ENCODE data around the gene DPEP2NB.
"Not testable (repeated sequence)": the region's sequence is repeated elsewhere in the genome, so short reads cannot be mapped to it uniquely, and the experiment has no call there.

Gene DPEP2NB, protein sequence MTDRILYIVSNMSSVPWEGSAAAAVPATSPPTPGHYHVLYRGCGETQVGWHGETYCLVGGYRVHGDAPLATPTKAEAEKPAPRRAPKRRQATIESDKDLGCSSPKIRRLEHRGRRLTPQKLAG
- 0 reads per million in 4 experiments for total RNA-seq

GRCh38 chr16:68015681-68016080, at the start of gene DPEP2NB:
TSS of gene DPEP2NB (minus strand) at chr16:68015911. CDS start at chr16:68015770, 141 bp downstream.
- no peak for DNase-seq

DNA sequence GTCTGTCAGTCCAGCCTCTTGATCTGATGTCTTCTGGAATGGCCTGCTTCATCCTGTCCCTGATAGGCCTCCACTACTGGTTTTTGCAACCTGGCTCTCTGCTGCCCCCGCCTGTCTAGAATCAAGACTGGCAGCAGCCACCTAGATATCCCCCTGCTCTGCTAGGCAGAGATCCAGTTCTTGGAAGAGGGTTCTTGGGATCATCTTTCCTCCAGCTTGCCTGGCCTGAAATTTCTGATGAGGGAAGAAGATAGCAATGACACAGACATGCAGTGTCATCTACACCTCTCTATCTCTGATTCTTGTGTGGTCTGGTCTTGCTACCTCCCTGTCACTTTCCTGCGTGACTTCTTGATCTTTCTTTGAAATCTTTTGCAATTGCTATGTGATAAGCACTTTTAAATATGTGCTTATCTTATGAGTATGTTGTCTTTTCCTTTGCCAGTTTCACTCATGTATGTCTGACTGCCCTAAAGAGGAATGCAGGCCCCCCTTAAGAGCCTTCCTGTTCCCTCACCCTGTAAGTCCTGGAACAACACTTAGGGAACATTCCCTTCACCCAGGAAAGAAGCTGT, 49.2 kb upstream of the DPEP2NB start:
- peak; percentile 50 for DNase-seq

DNA sequence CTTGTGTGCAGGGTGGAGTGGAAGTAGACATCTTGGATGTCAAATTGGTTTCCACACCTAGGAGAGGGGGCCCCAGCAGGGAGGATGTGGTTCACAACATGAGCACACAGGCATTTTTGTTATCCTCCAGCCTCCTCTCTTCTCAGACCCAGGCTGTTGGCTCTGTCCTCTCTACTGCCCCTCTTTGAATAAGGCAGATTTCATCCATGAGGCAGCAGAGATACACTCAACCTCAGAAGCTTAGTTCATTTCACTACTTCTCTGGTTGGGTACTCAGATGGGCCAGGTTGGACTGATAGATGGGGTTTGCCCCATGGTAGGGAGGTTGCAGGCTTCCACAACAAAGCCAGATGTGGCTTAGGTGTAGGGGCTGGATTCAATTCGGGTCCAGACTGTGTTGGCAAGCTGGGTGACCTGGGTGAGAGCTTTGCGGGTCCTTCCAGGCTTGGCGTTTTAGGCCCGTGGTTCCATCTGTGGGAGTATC, 47.2 kb upstream of the DPEP2NB start:
- DNase-seq = no peak

DNA sequence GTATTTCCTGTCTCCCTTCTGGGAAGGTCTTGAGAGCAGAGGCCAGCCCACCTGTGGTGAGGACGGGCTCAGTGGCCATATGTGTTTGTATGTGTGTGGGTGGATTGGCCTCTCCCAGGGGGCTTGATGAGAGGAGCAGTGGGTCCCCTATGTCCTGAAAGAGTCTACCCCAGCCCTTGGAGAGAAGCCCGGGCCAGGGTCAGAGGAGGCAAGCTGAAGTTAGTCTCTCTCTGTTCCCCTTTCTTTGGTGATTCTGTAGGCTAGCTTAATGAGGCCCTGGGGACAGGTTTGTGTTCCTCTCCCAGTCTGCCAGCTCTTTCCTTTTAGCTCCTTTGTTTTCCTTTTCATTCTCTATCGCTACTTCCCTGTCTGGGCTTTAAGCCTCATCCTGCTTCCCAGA, 45.7 kb upstream of the DPEP2NB start:
- DNase-seq = no peak

DNA sequence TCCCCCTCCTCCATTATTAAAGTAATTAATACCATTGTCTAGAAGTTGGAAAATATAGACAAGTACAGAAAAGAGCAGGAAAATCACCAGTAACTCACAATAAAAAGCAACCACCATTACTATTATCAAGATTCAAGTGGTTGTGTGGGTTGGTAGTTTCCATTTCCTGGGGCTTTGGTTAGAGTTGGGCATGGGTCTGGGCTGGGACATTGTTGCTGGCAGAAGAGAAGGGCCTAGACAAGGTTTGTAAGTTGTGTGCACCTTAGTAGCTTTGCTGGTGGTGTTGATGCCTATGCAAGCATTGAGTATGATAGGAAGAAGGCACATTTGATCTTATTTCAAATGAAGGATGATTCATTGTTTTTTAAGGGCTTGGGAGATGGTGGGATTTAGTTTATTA, 44.1 kb upstream of the DPEP2NB start:
- no peak for DNase-seq

- no peak for DNase-seq
These were observed 39.7 kb upstream of the DPEP2NB start for GRCh38 chr16:68055395-68055794.

DNA sequence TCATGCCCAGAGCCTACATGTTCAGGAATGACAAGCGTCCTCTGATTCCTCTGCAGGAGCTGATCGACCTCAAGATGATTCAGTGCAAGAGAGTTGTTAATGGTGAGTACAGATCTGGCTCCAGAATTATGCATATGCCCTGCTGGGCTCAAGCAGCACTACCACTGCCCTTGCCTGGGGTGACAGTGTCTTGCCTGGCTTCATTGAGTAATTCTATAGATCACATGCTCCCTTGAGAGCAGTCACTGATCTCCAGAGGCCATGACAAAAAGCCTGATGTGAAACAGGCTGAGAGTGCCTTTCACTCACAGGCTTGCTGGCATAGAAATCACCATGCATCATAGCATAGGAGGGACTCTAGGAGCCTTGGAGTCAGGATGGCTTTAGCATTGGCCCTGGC, 33.7 kb upstream of the DPEP2NB start:
- no peak for DNase-seq

DNA sequence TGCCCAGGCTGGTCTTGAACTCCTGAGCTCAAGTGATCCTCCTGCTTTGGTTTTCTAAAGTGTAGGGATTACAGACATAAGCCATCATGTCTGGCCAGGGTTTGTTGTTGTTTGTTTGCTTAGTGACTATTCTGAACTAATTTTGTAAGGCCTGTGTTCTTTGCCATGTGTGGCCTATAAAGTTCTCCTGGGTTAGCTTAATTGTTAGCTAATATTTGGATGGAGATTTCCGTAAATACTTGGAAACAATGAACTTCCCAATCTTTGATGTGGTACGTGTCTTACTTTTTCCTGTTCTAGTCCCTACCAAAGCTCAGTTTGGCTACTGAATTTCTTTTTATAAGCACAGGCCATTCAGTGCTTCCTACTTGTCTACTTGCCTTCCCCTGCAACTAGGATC, 32.3 kb upstream of the DPEP2NB start:
- no peak for DNase-seq

DNA sequence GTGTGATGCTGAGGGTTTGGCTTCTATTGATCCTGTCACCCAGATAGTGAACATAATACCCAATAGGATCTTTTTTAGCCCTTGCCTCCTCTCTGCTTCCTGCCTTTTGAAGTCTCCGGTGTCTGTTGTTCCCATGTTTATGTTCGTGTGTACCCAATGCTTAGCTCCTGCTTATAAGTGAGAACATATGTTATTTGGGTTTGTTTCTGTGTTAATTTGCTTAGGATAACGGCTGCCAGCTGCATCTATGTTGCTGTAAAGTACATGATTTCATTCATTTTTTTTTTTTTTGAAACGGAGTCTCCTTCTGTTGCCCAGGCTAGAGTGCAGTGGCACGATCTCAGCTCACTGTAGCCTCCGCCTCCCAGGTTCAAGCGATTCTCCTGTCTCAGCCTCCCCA, 30.4 kb upstream of the DPEP2NB start:
- DNase-seq = no peak

- no peak for DNase-seq
These were observed 26.1 kb upstream of the DPEP2NB start for GRCh38 chr16:68041783-68042182.

DNA sequence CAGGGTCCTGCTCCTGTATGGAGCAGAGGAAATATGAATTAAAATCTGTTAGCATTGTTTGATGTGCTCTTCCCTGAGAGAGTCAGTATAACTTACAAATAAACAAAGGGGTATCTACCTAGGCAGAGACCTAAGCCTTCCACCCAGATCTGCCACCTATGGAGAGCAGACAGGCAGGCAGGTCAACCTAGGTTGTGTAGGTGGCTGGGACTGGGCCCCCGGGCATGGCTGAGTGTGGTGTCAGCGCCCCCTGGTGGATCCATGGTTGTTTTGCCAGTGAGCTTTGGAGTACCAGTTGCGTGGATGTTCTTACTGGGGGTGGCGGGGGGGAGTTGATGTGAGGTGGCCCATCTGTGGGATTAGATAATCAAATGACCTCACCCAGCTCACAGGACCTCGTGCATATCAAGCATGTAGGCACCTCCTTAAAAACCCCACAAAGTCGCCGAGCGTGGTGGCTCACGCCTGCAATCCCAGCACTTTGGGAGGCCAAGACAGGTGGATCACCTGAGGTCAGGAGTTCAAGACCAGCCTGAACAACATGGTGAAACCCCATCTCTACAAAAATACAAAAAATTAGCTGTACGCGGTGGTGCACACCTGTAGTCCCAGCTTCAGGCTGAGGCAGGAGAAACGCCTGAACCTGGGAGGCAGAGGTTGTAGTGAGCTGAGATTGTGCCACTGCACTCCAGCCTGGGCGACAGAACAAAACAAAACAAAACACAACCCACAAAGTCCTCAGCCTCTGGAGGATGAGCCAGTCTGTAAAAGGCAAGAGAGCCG, 25.0 kb upstream of the DPEP2NB start:
- peak; percentile 84 for DNase-seq

GRCh38 chr16:68037841-68038597, 22.3 kb upstream of the DPEP2NB start:
- DNase-seq = no peak

GRCh38 chr16:68035227-68035626, 19.5 kb upstream of the DPEP2NB start:
- no peak for DNase-seq

- DNase-seq = no peak
These were observed 17.4 kb upstream of the DPEP2NB start for GRCh38 chr16:68033101-68033500.

- DNase-seq = no peak
These were observed 16.2 kb upstream of the DPEP2NB start for GRCh38 chr16:68031951-68032350.

DNA sequence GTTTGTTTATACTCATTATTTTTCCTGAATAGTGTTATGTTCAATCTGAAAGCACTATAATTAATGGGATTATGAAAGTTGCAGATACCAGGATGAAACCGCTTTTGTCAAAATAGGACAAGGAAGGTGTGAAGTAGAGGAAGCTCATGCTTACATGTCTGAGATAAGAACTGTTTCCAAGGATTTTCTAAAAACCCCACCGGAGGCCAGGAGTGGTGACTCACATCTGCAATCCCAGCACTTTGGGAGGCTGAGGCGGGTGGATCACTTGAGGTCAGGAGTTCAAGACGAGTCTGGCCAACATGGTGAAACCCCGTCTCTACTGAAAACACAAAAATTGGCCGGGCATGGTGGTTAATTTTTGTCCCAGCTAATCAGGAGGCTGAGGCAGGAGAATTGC, 14.4 kb upstream of the DPEP2NB start:
- not testable (repeated sequence) for DNase-seq

GRCh38 chr16:68028996-68029395, 13.3 kb upstream of the DPEP2NB start:
- DNase-seq = no peak

- peak; percentile 91 for DNase-seq
These were observed 7.2 kb upstream of the DPEP2NB start, which contains the start of the genes DDX28 and DUS2 for GRCh38 chr16:68022728-68023537. TSS of gene DDX28 (minus strand) at chr16:68023232. CDS start at chr16:68023202, 30 bp downstream. TSS of gene DUS2 (plus strand) at chr16:68023284. CDS start at chr16:68038024, 14,740 bp downstream.

DNA sequence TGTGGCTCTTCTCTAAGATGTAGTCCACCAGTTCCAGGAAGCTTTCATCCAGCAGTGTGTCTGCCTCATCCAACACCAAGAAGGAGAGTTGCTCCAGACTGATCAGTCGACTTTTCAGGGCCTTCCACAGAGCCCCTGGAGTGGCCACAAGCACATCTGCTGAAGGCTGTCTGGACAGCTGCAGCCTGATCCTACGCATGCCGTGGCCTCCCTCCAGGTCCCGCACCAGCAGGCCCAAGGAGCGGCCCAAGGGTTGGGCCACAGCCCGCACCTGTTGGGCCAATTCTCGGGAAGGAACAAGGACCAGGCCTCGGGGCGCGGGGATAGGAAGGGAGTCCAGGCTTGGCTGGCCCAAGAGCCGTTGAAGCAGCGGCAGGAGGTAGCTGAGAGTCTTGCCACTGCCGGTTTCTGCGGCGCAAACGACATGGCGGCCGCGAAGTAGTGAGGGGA, 6.6 kb upstream of the DPEP2NB start:
- no peak for DNase-seq

DNA sequence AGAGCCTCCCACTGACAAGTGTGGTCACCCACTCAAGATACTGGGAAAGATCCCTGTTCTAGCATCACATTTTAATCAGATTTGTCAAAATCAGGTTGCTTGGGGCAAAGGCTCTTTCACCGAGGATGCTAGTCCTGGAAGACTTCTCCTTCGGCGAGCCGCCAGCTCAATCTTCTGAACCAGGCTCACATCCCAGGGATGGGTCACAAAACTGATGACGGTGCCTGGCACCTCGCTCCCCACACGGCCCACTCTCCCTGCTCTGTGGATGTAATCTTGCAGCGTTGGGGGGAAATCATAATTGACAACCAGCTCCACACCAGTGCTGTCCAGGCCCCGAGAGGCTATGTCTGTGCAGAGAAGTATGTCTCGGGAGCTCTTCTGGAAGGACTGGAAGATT, 5.8 kb upstream of the DPEP2NB start:
- no peak for DNase-seq

GRCh38 chr16:68019167-68019680, 3.5 kb upstream of the DPEP2NB start:
- no peak for DNase-seq

GRCh38 chr16:68013440-68013839, 2.3 kb downstream of the DPEP2NB start:
- no peak for DNase-seq
